GM19452 (cell line): ENCODE measurements around the gene DNAAF5.

Source experiments
- ATAC-seq: cut with Tn5 transposase; IDR thresholded peaks from one replicate; pipeline ENCODE4 v1.9.1; 2021; ENCODE audit not compliant: unreplicated experiment

DNAAF5 gene

GRCh38 chr7:706721-707120 lies 19.8 kb upstream of the DNAAF5 start:
- no peak for ATAC-seq

- ATAC-seq: no peak
Observed at GRCh38 chr7:707296-708000, 19.1 kb upstream of the DNAAF5 start.

GRCh38 chr7:710161-710560 lies 16.3 kb upstream of the DNAAF5 start:
- ATAC-seq: no peak

DNA sequence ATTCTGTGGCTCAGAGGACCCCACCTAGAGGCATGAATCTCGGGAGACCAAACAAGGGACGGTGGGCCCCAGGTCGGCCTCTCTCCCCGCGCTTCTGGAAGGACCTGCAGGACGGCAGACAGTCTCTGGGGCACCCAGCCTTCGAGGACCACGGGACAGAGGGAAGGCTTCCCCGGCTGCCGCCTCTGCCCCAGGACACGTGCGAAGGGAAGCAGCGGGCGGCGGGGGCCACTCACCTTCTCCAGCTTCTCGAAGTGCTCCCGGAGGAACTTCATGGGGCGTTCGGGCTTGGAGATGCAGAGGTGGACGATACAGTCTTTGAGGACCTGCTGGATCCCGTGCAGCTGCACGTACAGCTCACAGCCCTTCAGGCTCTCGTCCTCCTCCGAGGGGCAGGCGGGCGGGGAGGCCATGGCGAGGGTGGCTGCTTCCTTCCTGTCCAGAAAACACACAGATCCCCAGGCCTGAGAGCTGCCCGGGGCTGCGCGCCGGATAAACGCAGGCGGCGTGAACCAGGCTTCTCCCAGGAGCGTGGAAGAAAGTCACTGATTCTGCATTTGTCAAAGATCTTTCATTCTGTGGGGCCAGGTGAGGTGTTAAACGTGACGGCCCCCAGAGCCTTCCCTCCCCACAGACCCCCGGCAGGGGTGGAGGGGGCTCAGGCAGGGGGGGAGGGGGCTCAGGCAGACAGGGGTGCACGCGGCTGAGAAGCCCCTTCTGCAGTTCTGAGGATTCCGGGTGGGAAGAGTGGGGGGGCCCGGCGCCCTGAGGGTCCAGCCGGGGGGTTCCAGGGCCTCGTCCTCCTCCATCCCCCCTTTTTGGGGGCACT lies 15.2 kb upstream of the DNAAF5 start:
- ATAC-seq: no peak

- no peak for ATAC-seq
Observed at GRCh38 chr7:711922-712380, 14.5 kb upstream of the DNAAF5 start.

DNA sequence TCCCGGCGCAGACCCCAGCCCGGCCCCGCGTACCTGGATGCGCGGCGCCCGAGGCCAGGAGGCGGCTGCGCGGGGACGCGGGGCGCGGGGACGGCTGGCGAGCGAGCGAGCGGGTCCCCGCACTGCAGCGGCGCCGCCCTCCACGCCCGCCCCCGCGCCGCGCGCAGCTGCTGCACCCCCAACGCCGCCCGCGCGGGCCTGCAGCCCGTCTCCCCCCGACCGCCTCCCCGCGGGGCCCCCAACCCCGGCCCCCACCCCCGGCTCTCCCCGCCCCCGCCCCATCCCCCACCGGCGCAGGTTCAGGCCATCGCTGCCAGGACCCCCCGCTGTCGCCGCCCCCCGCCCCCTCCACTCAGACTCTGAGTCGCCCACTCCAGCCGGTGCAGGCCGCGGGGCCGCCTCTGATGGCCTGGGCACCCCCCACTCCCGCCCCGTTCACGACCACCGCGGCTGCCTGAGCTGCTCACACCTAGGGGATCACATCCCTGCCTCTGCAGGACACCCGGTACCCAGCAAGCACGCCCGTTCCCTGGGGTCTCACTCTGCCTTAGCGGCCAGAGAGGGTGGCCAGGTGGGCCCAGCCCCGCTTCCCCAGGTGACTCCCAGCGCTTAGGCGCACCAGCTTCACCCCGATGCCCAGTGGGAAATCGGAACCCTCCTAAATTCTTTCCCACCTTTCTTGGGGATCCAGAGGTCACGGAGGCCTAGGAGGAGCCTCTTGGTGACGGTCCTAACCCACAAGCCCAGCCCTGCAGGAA lies 13.9 kb upstream of the DNAAF5 start:
- no peak for ATAC-seq

GRCh38 chr7:713139-713457 lies 13.4 kb upstream of the DNAAF5 start:
- ATAC-seq: no peak

GRCh38 chr7:713488-714230 lies 12.8 kb upstream of the DNAAF5 start:
- ATAC-seq: no peak

GRCh38 chr7:714251-714671 lies 12.2 kb upstream of the DNAAF5 start:
- no peak for ATAC-seq

DNA sequence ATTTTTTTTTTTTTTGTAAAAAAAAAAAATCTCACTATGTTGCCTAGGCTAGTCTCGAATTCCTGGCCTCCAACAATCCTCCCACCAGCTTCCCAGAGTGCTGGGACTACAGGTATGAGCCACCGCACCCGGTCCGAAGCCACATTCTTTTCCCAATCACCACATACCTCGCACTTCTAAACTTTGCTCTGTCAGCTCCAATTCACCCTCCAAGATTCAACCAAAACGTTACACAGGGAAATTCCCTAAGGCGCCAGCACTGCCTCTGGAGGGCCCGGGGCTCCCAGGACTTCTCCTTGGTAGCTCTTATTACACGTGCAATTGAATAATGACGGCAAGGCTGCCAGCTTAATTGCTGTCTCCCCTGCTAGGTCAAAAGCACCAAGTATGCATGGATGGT lies 10.3 kb upstream of the DNAAF5 start:
- no peak for ATAC-seq

DNA sequence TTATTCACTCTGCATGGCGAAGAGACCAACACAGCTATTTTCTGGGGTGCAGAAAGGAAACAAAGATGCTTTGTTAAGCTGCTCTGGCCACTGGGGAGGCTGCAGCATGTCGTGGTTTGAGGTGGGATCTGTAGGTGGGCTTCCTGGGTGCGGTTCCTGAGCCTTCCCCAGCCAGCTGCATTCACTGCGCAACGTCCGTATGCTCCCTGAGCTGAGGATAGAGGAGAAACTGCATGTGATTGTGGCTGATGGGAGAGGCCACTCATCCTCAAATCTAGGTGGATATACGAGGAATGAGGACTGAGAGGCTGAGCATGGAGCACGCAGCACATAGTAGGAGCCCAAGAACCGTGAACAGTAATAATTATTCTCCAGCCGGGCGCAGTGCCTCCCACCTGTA lies 9.9 kb upstream of the DNAAF5 start:
- ATAC-seq: no peak

DNA sequence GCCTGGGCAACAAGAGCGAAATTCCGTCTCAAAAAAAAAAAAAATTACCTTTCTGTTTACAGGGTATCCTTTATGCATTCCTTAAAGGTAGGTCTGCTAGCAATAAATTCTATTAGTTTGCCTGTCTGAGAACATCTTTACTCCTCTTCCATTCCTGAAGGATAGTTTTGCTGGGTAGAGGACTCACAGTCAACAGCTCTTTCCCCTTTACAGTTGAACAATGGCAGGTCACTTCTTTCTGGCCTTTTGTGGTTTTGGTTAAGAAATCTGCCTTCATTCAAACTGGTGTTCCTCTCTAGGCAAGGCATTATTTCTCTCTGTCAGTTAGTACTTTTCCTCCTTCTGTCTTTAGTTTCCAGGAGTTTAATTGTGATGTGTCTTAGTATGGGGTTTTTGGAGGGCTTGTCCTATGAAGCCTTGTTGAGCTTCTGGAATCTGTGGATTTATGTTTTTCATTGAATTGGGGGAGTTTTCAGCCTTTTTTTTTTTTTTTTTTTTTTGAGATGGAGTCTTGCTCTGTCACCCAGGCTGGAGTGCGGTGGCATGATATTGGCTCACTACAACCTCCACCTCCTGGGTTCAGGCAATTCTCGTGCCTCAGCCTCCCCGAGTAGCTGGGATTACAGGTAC lies 4.8 kb upstream of the DNAAF5 start:
- ATAC-seq: no peak

DNA sequence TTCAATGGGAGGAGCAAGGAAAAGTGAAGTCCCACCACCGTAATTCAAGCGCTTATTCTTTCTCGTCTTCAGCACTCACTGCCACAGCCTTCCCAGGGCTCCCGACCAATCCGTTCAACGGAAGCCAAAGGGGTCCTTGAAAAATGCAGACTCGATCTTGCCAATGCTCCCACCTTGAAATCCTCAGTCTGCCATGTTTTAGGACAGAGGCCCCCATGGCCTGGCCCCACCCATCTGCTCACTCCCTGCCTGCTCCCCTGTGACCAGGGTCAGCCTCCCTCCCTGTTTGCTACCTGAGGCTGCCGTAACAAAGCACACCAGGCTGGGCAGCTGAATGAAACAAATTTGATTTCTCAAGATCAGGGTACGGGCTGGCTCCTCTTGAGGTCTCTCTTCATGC lies 3.0 kb upstream of the DNAAF5 start:
- no peak for ATAC-seq

DNA sequence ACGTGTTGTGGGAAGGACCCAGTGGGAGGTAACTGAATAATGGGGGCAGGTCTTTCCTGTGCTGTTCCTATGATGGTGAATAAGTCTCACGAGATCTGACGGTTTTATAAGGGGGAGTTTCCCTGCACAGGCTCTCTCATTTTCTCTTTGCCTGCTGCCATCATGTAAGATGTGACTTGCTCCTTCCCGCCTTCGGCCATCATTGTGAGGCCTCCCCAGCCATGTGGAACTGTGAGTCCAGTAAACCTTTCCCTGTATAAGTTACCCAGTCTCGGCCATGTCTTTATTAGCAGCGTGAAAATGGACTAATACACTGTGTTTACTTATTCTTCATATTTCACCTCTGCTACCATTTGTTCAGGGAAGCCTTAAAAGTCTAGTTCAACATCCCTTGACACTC lies 2.2 kb upstream of the DNAAF5 start:
- no peak for ATAC-seq

GRCh38 chr7:725223-726005 lies 1.1 kb upstream of the DNAAF5 start:
- no peak for ATAC-seq

DNA sequence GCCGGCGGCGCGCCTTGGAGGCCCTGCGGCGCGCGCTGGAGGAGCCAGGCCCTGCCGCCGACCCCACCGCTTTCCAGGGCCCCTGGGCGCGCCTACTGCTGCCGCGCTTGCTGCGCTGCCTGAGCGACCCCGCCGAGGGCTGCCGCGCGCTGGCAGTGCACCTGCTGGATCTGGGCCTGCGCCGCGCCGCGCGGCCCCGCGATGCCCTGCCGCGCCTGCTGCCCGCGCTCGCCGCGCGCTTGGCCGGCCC lies 280 bp downstream of the DNAAF5 start:
- ATAC-seq: no peak

DNA sequence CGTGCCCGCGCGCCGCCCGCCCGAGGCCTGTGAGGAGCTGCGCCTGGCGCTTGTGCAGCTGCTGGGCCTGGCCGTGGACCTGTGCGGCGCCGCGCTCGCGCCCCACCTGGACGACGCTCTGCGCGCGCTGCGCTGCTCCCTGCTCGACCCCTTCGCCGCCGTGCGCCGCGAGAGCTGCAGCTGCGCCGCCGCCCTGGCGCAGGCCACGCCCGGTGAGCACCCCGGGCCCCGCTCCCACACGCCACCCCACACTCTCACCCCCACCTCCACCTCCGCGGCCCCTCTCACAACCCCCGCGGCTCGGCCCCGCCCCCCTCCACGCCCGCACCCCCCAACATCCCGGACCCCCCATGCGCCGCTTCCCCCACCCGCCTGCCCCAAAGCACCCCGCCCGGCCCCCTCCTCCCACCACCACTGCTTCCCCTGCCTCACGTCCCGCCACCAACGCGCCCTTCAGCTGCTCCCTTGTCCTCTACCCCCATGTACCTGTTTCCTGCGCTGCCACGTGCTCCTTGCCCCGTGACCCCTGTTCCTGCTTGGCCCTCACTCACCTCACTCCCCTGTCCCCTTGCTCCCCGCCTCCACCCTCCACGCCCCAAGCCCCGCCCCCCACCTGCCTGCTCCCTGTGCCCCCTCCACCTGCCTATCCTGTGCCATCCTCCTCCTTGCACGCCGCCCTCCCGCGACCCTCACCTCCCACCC lies 756 bp downstream of the DNAAF5 start, which contains the start of gene PRKAR1B:
Gene PRKAR1B, minus strand, starts transcription at position 178 of the 702 bp plus-strand sequence. CDS start 15,776 bp downstream, outside the sequence.
- ATAC-seq: peak; percentile 38

DNA sequence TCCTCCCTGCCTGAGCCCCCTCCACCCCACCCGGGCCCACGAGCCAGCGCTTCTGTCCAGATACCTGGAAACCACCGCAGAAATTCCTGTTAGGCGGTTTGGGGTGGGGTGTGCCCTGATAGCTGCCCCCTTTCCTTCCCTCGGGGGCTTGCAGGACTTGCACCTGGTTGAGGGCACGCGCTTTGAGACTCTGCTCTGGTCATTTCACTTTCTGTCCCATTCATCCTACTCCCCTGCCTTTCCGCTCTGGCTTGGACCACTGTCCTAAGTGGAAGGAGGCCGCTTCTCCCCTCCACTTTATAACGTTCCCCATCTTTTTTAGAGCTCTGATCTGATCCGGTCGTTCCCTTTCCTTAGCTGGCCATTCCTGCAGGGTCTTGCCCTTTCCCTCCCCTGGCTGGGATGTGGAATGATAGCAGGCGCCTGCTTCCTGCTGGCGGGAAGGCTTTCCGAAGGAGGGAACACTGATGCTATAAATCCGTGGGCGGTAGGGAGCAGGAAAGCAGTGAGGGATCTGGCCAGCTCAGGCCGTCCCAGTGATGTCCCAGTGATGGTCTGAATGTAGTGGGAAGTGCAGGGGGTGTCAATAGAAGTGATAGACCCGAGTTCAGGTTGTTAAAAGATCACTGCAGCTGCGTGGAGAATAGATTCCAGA lies 1.4 kb downstream of the DNAAF5 start:
- ATAC-seq: no peak

GRCh38 chr7:728602-729001 lies 2.1 kb downstream of the DNAAF5 start:
- no peak for ATAC-seq
